ENCODE data around the gene TNFRSF13B.

DNA sequence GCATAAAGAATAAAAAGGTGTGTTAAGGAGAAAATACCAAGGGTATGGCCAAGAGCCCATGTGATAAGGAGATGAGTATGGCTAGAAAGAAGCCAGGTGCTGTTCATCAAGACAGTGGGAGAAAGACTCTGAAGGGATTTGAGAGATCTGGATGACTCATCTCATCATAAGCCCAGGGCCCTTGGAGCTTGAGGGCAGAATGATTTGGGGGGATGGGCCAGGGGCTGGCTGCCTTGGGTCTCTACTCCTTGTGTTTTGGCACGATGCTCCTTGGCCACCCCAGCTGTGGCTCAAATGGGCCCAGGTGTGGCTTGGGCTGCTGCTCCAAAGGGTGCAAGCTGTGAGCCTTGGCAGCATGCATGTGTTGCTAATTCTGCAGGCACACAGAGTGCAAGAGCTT lies 14.5 kb upstream of the TNFRSF13B start:
- TF ChIP-seq YY1 (IDR thresholded peaks at IDR 0.05; ENCODE audit: low read depth) (no peak), EGR1 (IDR thresholded peaks at IDR 0.05) (no peak), REST (IDR thresholded peaks at IDR 0.05; ENCODE audit: low read depth) (no peak), TAF1 (IDR thresholded peaks at IDR 0.05; ENCODE audit: low read depth) (no peak), NFIC (IDR thresholded peaks at IDR 0.05) (no peak), ZBTB7A (IDR thresholded peaks at IDR 0.05; ENCODE audit: low read depth) (no peak), EP300 (IDR thresholded peaks at IDR 0.05; ENCODE audit: borderline replicate concordance) (no peak), FOXM1 (IDR thresholded peaks at IDR 0.05; ENCODE audit: borderline replicate concordance, low read depth) (no peak), MAX (IDR thresholded peaks at IDR 0.05) (no peak), TEAD4 (IDR thresholded peaks at IDR 0.05) (no peak), RAD21 (IDR thresholded peaks at IDR 0.05; ENCODE audit: low read depth) (no peak), USF1 (IDR thresholded peaks at IDR 0.05) (no peak), CEBPB (IDR thresholded peaks at IDR 0.05) (no peak)

Measured in Ishikawa (cell line).